ENCODE results near the gene LCN10. TPM values are rescaled to one million over a fixed set of nuclear protein-coding genes. Genes with fewer than 3 reads are reported as not detected.

LCN10 gene
- total and polyA plus RNA-seq, 2 of the 13 experiments (the other 11 are each of a cell fraction or from before 2014, with no cell fraction given), result 0.53 to 0.61 TPM

DNA sequence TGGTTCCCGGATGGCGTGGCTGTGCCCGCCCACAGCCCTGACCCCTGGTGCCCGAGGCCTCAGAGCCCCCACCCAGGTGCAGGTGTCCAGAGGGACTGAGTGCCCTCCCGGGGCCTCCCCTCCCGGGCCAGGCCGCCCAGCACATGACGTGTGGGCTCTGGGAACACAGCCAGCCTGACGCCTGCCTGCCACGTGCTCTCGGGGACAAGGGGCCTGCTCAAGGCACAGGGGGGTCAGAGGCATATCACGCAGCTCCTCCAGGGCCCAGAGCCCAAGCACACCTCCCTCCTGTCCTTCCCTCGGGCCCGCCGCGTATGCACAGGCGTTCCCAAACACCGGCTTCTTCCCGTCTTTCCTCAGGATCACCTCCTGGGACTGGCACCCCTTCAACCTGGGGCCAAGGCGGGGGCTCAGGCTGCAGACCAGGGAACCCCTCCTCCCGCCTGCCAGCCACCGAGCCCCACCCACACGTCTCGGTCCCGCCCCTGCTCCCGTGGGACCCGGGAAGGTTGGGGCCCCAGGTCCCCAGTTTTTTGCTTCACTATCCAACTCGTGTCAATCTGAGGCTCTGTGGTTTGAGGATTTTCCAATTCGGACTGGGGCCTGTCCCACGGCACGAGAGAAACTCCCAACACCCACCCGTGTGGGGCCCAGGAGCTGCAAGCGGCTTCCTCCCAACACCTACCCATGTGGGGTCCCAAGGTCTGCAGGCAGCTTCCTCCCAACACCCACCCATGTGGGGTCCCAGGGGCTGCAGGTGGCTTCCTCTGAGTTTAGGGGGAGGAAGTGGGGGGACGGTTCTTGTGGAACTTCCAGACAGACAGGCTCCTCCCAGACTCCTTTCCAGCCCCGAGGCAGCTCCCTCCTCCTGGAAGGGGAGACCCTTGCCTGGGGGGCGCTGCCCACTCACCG, 1.5 kb downstream of the LCN10 start (continued):
- TF ChIP-seq JUND (CRISPR knock-in tag; IDR thresholded peaks at IDR 0.05), result no peak
- TF ChIP-seq ZNF331 (CRISPR knock-in tag; IDR thresholded peaks at IDR 0.05), result peak; percentile 65; the same call in 1 of the 2 replicates
- TF ChIP-seq, protein P1, sequence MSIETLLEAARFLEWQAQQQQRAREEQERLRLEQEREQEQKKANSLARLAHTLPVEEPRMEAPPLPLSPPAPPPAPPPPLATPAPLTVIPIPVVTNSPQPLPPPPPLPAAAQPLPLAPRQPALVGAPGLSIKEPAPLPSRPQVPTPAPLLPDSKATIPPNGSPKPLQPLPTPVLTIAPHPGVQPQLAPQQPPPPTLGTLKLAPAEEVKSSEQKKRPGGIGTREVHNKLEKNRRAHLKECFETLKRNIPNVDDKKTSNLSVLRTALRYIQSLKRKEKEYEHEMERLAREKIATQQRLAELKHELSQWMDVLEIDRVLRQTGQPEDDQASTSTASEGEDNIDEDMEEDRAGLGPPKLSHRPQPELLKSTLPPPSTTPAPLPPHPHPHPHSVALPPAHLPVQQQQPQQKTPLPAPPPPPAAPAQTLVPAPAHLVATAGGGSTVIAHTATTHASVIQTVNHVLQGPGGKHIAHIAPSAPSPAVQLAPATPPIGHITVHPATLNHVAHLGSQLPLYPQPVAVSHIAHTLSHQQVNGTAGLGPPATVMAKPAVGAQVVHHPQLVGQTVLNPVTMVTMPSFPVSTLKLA (IDR thresholded peaks at IDR 0.05), result peak; percentile 69
- TF ChIP-seq SRSF9 (IDR thresholded peaks at IDR 0.05; ENCODE audit: borderline replicate concordance, insufficient read depth, low read depth, low read length, poor library complexity, severe bottlenecking), result no peak
- TF ChIP-seq NR1H2 (CRISPR knock-in tag; IDR thresholded peaks at IDR 0.05; ENCODE audit: borderline replicate concordance, low read depth), result no peak
- TF ChIP-seq, protein P2, sequence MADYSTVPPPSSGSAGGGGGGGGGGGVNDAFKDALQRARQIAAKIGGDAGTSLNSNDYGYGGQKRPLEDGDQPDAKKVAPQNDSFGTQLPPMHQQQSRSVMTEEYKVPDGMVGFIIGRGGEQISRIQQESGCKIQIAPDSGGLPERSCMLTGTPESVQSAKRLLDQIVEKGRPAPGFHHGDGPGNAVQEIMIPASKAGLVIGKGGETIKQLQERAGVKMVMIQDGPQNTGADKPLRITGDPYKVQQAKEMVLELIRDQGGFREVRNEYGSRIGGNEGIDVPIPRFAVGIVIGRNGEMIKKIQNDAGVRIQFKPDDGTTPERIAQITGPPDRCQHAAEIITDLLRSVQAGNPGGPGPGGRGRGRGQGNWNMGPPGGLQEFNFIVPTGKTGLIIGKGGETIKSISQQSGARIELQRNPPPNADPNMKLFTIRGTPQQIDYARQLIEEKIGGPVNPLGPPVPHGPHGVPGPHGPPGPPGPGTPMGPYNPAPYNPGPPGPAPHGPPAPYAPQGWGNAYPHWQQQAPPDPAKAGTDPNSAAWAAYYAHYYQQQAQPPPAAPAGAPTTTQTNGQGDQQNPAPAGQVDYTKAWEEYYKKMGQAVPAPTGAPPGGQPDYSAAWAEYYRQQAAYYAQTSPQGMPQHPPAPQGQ (CRISPR knock-in tag; IDR thresholded peaks at IDR 0.05; ENCODE audit: borderline replicate concordance), result no peak
- TF ChIP-seq ZBTB3 (CRISPR knock-in tag; IDR thresholded peaks at IDR 0.05; ENCODE audit: borderline replicate concordance, low read depth), result no peak
- TF ChIP-seq KDM3A (CRISPR knock-in tag; IDR thresholded peaks at IDR 0.05; ENCODE audit: low read depth), result no peak
- TF ChIP-seq, protein P3, sequence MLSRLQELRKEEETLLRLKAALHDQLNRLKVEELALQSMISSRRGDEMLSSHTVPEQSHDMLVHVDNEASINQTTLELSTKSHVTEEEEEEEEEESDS (CRISPR knock-in tag; IDR thresholded peaks at IDR 0.05; ENCODE audit: borderline replicate concordance), result no peak
- TF ChIP-seq, protein P4, sequence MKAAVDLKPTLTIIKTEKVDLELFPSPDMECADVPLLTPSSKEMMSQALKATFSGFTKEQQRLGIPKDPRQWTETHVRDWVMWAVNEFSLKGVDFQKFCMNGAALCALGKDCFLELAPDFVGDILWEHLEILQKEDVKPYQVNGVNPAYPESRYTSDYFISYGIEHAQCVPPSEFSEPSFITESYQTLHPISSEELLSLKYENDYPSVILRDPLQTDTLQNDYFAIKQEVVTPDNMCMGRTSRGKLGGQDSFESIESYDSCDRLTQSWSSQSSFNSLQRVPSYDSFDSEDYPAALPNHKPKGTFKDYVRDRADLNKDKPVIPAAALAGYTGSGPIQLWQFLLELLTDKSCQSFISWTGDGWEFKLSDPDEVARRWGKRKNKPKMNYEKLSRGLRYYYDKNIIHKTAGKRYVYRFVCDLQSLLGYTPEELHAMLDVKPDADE (CRISPR knock-in tag; IDR thresholded peaks at IDR 0.05), result no peak
- TF ChIP-seq SAP130 (CRISPR knock-in tag; IDR thresholded peaks at IDR 0.05; ENCODE audit: low read depth), result peak; percentile 72
- TF ChIP-seq, protein P5, sequence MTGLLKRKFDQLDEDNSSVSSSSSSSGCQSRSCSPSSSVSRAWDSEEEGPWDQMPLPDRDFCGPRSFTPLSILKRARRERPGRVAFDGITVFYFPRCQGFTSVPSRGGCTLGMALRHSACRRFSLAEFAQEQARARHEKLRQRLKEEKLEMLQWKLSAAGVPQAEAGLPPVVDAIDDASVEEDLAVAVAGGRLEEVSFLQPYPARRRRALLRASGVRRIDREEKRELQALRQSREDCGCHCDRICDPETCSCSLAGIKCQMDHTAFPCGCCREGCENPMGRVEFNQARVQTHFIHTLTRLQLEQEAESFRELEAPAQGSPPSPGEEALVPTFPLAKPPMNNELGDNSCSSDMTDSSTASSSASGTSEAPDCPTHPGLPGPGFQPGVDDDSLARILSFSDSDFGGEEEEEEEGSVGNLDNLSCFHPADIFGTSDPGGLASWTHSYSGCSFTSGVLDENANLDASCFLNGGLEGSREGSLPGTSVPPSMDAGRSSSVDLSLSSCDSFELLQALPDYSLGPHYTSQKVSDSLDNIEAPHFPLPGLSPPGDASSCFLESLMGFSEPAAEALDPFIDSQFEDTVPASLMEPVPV (CRISPR knock-in tag; IDR thresholded peaks at IDR 0.05), result no peak
- no peak for TF ChIP-seq KAT7 (CRISPR knock-in tag; IDR thresholded peaks at IDR 0.05; ENCODE audit: borderline replicate concordance)
- TF ChIP-seq, protein P6, sequence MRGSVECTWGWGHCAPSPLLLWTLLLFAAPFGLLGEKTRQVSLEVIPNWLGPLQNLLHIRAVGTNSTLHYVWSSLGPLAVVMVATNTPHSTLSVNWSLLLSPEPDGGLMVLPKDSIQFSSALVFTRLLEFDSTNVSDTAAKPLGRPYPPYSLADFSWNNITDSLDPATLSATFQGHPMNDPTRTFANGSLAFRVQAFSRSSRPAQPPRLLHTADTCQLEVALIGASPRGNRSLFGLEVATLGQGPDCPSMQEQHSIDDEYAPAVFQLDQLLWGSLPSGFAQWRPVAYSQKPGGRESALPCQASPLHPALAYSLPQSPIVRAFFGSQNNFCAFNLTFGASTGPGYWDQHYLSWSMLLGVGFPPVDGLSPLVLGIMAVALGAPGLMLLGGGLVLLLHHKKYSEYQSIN (CRISPR knock-in tag; IDR thresholded peaks at IDR 0.05; ENCODE audit: borderline replicate concordance), result no peak
- TF ChIP-seq NFATC3 (CRISPR knock-in tag; IDR thresholded peaks at IDR 0.05), result no peak
- no peak for TF ChIP-seq PITX1 (CRISPR knock-in tag; IDR thresholded peaks at IDR 0.05)
- TF ChIP-seq POLR2AphosphoS5 (IDR thresholded peaks at IDR 0.05; ENCODE audit: low read depth, low read length), result no peak
- TF ChIP-seq, protein P7, sequence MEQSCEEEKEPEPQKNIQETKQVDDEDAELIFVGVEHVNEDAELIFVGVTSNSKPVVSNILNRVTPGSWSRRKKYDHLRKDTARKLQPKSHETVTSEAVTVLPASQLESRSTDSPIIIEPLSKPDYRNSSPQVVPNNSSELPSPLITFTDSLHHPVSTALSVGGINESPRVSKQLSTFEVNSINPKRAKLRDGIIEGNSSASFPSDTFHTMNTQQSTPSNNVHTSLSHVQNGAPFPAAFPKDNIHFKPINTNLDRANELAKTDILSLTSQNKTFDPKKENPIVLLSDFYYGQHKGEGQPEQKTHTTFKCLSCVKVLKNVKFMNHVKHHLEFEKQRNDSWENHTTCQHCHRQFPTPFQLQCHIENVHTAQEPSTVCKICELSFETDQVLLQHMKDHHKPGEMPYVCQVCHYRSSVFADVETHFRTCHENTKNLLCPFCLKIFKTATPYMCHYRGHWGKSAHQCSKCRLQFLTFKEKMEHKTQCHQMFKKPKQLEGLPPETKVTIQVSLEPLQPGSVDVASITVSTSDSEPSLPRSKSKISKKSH (CRISPR knock-in tag; IDR thresholded peaks at IDR 0.05; ENCODE audit: borderline replicate concordance), result no peak
- no peak for TF ChIP-seq ZNF33B (CRISPR knock-in tag; IDR thresholded peaks at IDR 0.05)
